Left forelimb (tissue), 1 donor: ENCODE results near the gene BCLAF3.

Source experiments
- DNase-seq: peaks from one replicate; pipeline ENCODE4 v3.0.0-alpha.2; 2018; ENCODE audit warnings: low spot score

The BCLAF3 gene

DNA sequence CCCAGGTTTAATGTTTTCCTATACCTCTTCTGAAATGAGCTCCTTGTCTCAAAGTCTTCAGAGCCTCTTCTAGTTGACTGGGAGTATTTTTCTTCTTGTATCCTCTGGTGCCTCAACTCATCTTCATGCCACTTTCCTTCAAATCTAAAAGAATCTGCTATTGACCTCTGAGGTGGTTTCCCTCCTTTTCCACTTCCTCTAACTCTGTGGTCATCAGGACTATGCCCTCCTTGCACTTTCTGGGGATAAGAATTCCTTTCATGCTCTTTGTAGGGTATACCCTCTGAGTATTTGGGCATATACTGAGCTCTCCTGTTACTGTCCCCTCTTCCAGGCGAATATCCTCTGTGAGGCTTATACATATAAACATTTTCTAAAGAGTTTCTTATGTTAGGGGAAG is 24.8 kb downstream of the BCLAF3 start:
- DNase-seq, result no peak

- no peak for DNase-seq
Observed at GRCh38 chrX:19964017-19964710, 26.7 kb downstream of the BCLAF3 start.

DNA sequence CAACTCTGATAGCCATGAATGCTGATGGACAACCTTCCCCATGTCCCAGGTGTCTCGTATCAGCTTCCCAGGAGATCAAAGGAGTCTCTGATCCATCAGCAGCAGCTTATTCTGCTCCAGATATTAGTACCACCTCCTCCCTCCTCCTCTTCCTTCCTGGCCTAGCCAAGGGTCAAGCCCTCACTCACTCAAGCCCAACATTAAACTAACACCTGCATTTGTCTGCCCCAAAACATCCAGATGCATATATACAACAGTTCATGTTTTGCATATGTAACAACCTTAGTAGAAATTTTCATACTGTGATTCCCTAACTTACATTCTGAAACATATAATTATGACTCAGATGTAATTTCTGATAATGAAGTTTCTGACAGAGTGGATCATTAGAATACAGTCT is 29.9 kb downstream of the BCLAF3 start:
- DNase-seq, result no peak

- DNase-seq, result no peak
Observed at GRCh38 chrX:19958552-19959486, 32.0 kb downstream of the BCLAF3 start.

GRCh38 chrX:19956923-19957322 is 33.9 kb downstream of the BCLAF3 start:
- DNase-seq, result no peak

GRCh38 chrX:19956306-19956705 is 34.6 kb downstream of the BCLAF3 start:
- no peak for DNase-seq

DNA sequence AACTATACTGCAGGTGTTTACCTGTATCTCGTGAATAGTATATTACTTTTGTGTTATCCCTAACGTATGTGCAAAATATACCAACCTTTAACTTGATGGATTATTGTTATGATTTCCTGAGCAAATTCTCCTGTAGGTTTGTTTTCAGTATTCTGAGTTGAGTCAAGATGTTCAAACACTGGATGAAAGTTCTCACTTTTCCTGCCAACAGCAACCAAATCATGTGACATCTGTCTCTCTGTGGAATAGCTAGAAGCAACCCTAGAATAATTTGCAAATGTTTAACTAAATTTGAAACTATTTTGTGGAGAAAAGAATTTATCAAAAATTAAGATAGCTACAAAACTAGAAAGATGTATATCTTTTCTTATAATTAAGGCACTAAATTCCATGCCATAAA is 35.6 kb downstream of the BCLAF3 start:
- no peak for DNase-seq

DNA sequence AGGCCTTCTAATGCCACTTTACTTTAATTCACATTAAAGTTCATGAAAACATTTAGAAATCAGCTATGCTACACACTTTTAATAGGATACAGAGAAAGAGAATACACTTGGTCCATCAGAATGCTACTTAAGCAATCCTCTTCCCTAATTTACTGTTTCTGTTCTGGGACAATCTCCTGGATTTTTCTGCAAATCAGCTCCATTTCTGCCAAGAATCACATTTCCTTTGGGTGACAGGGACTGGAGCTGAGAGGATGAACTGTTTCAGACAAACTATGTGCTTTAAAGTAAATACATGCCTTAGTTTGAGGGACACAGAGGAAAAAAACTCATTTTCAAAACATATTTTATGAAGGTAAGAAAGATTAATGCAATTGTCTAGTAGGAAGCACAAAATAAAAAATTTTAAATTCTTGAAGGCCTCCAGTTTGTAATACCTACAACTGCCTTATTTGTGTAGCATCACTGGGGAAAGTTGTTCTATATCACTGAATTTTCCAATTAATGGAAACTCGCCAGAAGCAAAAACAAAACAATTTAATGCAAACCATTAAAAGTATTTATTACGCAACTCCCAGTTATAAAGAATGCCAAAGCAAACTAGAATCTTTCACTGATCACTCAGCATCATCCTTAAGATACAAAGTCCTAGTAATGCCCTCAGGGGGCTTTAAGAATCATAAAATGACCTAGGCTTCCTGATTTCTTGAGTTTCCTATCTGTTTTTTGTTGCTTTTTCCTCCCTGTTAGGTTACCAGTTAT is 36.3 kb downstream of the BCLAF3 start:
- DNase-seq, result no peak

DNA sequence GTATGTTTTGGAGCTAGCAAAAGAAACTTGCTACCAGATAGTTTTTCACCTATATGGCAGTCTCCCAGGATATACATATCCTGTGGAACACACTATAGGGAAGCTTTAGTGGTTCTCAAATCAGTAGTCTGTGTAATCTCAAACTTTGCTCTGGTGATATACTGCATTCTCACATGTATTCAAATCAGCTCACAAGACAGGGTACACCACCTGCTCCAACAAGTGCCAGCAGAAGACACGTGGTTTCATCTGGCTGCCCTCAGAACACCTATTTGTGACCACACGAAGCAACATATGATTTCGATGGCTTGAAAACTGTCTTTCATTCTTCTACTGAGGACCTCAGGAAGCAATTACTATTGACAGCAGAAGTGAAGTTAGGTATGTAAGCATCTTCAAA is 37.7 kb downstream of the BCLAF3 start:
- DNase-seq, result no peak

- DNase-seq, result no peak
Observed at GRCh38 chrX:19949340-19949739, 41.5 kb downstream of the BCLAF3 start.

DNA sequence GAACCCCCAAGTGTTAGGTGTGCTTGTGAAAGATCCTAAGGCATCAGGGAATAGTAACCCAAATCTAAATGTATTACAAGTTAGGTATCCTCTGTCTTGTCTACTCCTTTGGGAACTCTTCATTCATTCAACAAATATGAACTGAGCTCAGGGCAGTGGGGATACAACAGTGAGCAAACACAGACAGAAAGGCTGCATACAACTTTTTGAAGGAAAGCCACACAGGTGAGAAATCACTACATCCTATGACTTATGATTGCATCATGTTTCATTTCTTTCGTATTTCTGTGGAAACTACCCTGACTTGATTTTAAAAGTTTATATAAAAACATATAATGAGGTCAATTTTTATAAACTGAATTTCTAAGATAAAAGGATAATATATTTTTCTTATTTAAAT is 43.2 kb downstream of the BCLAF3 start:
- no peak for DNase-seq
